K562 (cell line): Measurements from ENCODE around the gene RPL3. TPM values are rescaled to one million over a fixed set of nuclear protein-coding genes. Genes with fewer than 3 reads are reported as not detected.

Source experiments
- CREBBP ChIP-seq: IDR thresholded peaks from one replicate; pipeline ENCODE4 v1.6.1; 2012; ENCODE audit warnings: low read depth, mild to moderate bottlenecking, control low read depth, inconsistent platforms, low read length
- ELF4 ChIP-seq: fragments of 450-650 bp; formaldehyde crosslinking; IDR thresholded peaks from 2 replicates; pipeline ENCODE4 v1.4.0; 2022; ENCODE audit warnings: missing genetic modification characterization
- FOXK2 ChIP-seq, 2 experiments: fragments of 450-650 bp; IDR thresholded peaks in 1 of 2; conservative IDR thresholded peaks in 1 of 2; 2 replicates each; pipeline ENCODE4 v1.6.1; 2016; ENCODE audit warnings: low read depth in 2 of 2, mild to moderate bottlenecking in 1 of 2
- NCOR1 ChIP-seq: fragments of 450-650 bp; IDR thresholded peaks from 2 replicates; pipeline ENCODE4 v1.6.1; 2016; ENCODE audit warnings: mild to moderate bottlenecking, moderate library complexity
- NFATC3 ChIP-seq: fragments of 450-650 bp; IDR thresholded peaks from 2 replicates; pipeline ENCODE4 v1.6.1; 2017; ENCODE audit warnings: mild to moderate bottlenecking
- NFXL1 ChIP-seq: fragments of 450-650 bp; formaldehyde crosslinking; IDR thresholded peaks from 2 replicates; pipeline ENCODE4 v1.4.0; 2021; ENCODE audit warnings: mild to moderate bottlenecking
- RNF2 ChIP-seq: sonication (generic); IDR thresholded peaks from 2 replicates; pipeline ENCODE4 v1.6.1; 2016
- SP2 ChIP-seq: IDR thresholded peaks from 2 replicates; pipeline ENCODE4 v1.6.1; 2011; ENCODE audit warnings: mild to moderate bottlenecking, low read depth, low read length, moderate library complexity; ENCODE audit not compliant: poor library complexity, severe bottlenecking; ENCODE audit errors: extremely low read depth
- TAF15 ChIP-seq: fragments of 200-400 bp; formaldehyde crosslinking; IDR thresholded peaks from 2 replicates; pipeline ENCODE4 v1.6.1; 2017; ENCODE audit warnings: mild to moderate bottlenecking, low read depth, low read length, moderate library complexity
- TAF9B ChIP-seq: fragments of 450-650 bp; IDR thresholded peaks from 2 replicates; pipeline ENCODE4 v1.6.1; 2018; ENCODE audit warnings: mild to moderate bottlenecking; ENCODE audit not compliant: partially characterized antibody
- WHSC1 ChIP-seq: IDR thresholded peaks from one replicate; pipeline ENCODE4 v1.6.1; 2012; ENCODE audit warnings: low read length, control low read depth, inconsistent platforms
- ZNF408 ChIP-seq: fragments of 250-450 bp; sonication (Bioruptor Pico); IDR thresholded peaks from 2 replicates; pipeline ENCODE4 v1.4.0; 2020; ENCODE audit warnings: low read depth, mild to moderate bottlenecking, moderate library complexity
- ZNF57 ChIP-seq: fragments of 450-650 bp; formaldehyde crosslinking; IDR thresholded peaks from 2 replicates; pipeline ENCODE4 v1.4.0; 2020; ENCODE audit warnings: mild to moderate bottlenecking, moderate library complexity
- polyA plus RNA-seq, 8 experiments: library from polyadenylated mRNA; depleted of rRNA in 4 of 8; stranded (reverse) in 5 of 8; unstranded in 3 of 8; fragments of >200 nt; fragmentation: Nextera tagmentation in 2 of 8; fragmentation: Illumina TruSeq in 1 of 8; extraction: Ambion mirVana in 2 of 8; extraction: Trizol in 1 of 8; gene quantifications; 2 replicates each; pipeline versions ENCODE4 v1.2.1 to v1.2.3, GENCODE V29; 2011 to 2014; ENCODE audit warnings: inconsistent platforms in 1 of 8, missing spikeins in 1 of 8
- total RNA-seq, 7 experiments: library from RNA; depleted of rRNA in 6 of 7; stranded (reverse); fragments of >200 nt in 6 of 7; fragmentation: Illumina TruSeq in 2 of 7; extraction: Trizol in 2 of 7; gene quantifications; 2 replicates each; pipeline versions ENCODE4 v1.2.1 to v1.2.3, GENCODE V29; 2011 to 2021; ENCODE audit warnings: low replicate concordance in 1 of 7
- TF ChIP-seq, protein P1 (sequence below): fragments of 250-450 bp; sonication (Bioruptor Pico); IDR thresholded peaks from 2 replicates; pipeline ENCODE4 v1.4.0; 2020
- TF ChIP-seq, protein P2 (sequence below): fragments of 450-650 bp; formaldehyde crosslinking; IDR thresholded peaks from 2 replicates; pipeline ENCODE4 v1.4.0; 2020; ENCODE audit warnings: mild to moderate bottlenecking, moderate library complexity
- TF ChIP-seq, protein P3 (sequence below): fragments of 250-450 bp; sonication (Bioruptor Pico); IDR thresholded peaks from 2 replicates; pipeline ENCODE4 v1.4.0; 2020; ENCODE audit warnings: mild to moderate bottlenecking, moderate library complexity
- TF ChIP-seq, protein P4 (sequence below), 3 experiments: fragments of 200-800 bp in 1 of 3; sonication (Bioruptor generic) in 1 of 3; sonication (generic) in 1 of 3; formaldehyde crosslinking in 1 of 3; IDR thresholded peaks; 2 replicates each; pipeline versions ENCODE4 v1.6.1 to v1.8.0; 2016 to 2022; ENCODE audit warnings: mild to moderate bottlenecking in 2 of 3, missing compliant biosample characterization in 2 of 3, missing genetic modification characterization in 2 of 3, missing genetic modification reagents in 1 of 3

Gene RPL3
- total and polyA plus RNA-seq, 9 of the 15 experiments (the other 6 are each of a cell fraction or from before 2014, with no cell fraction given) = 1,624 to 4,066 (median 2,565) TPM

DNA sequence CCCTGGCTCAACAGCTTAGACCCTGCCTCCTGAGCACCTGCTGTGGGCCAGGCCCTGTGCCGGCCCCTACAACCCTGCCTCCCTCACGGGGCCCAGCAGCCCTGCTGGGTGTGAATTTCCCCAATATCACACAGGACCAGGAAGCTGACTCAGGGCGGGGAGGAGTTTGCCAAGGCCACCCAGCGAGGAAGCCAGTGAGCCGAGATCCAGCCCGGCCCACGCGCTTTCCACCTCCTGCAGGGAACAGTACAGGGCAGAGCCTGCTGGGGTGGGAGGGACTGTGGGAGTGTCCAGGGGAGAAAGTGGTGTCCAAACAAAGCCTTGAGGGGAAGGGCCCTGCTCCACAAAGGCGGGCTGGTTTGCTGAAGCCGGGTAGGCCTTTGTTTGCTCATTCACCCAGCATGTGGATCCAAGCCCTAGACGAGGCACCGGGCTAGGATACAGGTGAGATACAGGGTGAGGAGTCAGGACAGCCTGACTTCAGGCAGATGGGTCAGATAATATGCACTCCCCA is 26.8 kb downstream of the RPL3 start (continued):
- TF ChIP-seq, protein P1, sequence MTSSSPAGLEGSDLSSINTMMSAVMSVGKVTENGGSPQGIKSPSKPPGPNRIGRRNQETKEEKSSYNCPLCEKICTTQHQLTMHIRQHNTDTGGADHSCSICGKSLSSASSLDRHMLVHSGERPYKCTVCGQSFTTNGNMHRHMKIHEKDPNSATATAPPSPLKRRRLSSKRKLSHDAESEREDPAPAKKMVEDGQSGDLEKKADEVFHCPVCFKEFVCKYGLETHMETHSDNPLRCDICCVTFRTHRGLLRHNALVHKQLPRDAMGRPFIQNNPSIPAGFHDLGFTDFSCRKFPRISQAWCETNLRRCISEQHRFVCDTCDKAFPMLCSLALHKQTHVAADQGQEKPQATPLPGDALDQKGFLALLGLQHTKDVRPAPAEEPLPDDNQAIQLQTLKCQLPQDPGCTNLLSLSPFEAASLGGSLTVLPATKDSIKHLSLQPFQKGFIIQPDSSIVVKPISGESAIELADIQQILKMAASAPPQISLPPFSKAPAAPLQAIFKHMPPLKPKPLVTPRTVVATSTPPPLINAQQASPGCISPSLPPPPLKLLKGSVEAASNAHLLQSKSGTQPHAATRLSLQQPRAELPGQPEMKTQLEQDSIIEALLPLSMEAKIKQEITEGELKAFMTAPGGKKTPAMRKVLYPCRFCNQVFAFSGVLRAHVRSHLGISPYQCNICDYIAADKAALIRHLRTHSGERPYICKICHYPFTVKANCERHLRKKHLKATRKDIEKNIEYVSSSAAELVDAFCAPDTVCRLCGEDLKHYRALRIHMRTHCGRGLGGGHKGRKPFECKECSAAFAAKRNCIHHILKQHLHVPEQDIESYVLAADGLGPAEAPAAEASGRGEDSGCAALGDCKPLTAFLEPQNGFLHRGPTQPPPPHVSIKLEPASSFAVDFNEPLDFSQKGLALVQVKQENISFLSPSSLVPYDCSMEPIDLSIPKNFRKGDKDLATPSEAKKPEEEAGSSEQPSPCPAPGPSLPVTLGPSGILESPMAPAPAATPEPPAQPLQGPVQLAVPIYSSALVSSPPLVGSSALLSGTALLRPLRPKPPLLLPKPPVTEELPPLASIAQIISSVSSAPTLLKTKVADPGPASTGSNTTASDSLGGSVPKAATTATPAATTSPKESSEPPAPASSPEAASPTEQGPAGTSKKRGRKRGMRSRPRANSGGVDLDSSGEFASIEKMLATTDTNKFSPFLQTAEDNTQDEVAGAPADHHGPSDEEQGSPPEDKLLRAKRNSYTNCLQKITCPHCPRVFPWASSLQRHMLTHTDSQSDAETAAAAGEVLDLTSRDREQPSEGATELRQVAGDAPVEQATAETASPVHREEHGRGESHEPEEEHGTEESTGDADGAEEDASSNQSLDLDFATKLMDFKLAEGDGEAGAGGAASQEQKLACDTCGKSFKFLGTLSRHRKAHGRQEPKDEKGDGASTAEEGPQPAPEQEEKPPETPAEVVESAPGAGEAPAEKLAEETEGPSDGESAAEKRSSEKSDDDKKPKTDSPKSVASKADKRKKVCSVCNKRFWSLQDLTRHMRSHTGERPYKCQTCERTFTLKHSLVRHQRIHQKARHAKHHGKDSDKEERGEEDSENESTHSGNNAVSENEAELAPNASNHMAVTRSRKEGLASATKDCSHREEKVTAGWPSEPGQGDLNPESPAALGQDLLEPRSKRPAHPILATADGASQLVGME (CRISPR knock-in tag) = no peak
- TF ChIP-seq NCOR1 (no peak), ZNF57 (CRISPR knock-in tag) (no peak), ELF4 (CRISPR knock-in tag) (no peak), NFATC3 (no peak), FOXK2 (conservative IDR thresholded peaks at IDR 0.05 in 1 of 2, IDR thresholded peaks at IDR 0.05 in 1 of 2; ENCODE audit: low read depth in 2 of 2) (no peak), SP2 (no peak), NFXL1 (CRISPR knock-in tag) (no peak), RNF2 (0 out of 2 replicates have a peak, but pooled peaks have one; percentile 21), WHSC1 (no peak), ZNF408 (CRISPR knock-in tag) (no peak), TAF9B (no peak), CREBBP (no peak), TAF15 (no peak)
- TF ChIP-seq, protein P2, sequence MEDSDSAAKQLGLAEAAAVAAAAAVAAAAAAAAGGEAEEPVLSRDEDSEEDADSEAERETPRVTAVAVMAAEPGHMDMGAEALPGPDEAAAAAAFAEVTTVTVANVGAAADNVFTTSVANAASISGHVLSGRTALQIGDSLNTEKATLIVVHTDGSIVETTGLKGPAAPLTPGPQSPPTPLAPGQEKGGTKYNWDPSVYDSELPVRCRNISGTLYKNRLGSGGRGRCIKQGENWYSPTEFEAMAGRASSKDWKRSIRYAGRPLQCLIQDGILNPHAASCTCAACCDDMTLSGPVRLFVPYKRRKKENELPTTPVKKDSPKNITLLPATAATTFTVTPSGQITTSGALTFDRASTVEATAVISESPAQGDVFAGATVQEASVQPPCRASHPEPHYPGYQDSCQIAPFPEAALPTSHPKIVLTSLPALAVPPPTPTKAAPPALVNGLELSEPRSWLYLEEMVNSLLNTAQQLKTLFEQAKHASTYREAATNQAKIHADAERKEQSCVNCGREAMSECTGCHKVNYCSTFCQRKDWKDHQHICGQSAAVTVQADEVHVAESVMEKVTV (CRISPR knock-in tag) = no peak
- TF ChIP-seq, protein P3, sequence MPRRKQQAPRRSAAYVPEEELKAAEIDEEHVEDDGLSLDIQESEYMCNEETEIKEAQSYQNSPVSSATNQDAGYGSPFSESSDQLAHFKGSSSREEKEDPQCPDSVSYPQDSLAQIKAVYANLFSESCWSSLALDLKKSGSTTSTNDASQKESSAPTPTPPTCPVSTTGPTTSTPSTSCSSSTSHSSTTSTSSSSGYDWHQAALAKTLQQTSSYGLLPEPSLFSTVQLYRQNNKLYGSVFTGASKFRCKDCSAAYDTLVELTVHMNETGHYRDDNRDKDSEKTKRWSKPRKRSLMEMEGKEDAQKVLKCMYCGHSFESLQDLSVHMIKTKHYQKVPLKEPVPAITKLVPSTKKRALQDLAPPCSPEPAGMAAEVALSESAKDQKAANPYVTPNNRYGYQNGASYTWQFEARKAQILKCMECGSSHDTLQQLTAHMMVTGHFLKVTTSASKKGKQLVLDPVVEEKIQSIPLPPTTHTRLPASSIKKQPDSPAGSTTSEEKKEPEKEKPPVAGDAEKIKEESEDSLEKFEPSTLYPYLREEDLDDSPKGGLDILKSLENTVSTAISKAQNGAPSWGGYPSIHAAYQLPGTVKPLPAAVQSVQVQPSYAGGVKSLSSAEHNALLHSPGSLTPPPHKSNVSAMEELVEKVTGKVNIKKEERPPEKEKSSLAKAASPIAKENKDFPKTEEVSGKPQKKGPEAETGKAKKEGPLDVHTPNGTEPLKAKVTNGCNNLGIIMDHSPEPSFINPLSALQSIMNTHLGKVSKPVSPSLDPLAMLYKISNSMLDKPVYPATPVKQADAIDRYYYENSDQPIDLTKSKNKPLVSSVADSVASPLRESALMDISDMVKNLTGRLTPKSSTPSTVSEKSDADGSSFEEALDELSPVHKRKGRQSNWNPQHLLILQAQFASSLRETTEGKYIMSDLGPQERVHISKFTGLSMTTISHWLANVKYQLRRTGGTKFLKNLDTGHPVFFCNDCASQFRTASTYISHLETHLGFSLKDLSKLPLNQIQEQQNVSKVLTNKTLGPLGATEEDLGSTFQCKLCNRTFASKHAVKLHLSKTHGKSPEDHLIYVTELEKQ = no peak
- TF ChIP-seq, protein P4, sequence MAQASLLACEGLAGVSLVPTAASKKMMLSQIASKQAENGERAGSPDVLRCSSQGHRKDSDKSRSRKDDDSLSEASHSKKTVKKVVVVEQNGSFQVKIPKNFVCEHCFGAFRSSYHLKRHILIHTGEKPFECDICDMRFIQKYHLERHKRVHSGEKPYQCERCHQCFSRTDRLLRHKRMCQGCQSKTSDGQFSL (CRISPR knock-in tag; IDR thresholded peaks at IDR 0.05) = no peak
- TF ChIP-seq, protein P4 (tag; IDR thresholded peaks at IDR 0.05) = no peak
